ENCODE measurements around the gene CMTM5.

CMTM5 gene

GRCh38 chr14:23358553-23359166 lies 18.2 kb upstream of the CMTM5 start:
- H3K4me1 ChIP-seq (ENCODE audit: insufficient read depth, low read length) = no peaks in the 10 kb centered on the region
- H3K27me3 ChIP-seq (ENCODE audit: insufficient read depth, low read length, poor library complexity) = peaks cover 34% of the 10 kb centered on the region
- no peak overlapping the region for H3K4me2 ChIP-seq (ENCODE audit: insufficient read depth, low read length)
- no peak for DNase-seq
- no peaks in the 10 kb centered on the region for H3K36me3 ChIP-seq (ENCODE audit: insufficient read depth, low read length)
- H4K20me1 ChIP-seq (ENCODE audit: insufficient read depth, low read length) = 0 out of 2 replicates have a peak, but pooled peaks cover 3% of the 10 kb centered on the region
- H3K9me3 ChIP-seq (ENCODE audit: insufficient read depth, low read length, severe bottlenecking) = no peaks in the 10 kb centered on the region
- H3K9ac ChIP-seq (ENCODE audit: low read depth, low read length) = no peak overlapping the region
- no peak overlapping the region for H3K4me3 ChIP-seq (ENCODE audit: low read depth in 1 of 2, low read length in 2 of 2)
- no peak overlapping the region for H3K27ac ChIP-seq (ENCODE audit: low read length)
- ATAC-seq (ENCODE audit: insufficient read depth, low read depth) = no peak
- no peak for TF ChIP-seq CTCF (IDR thresholded peaks at IDR 0.05; ENCODE audit: borderline replicate concordance, extremely low read depth, low read length, poor library complexity, severe bottlenecking)
- no peak for TF ChIP-seq EZH2 (IDR thresholded peaks at IDR 0.05; ENCODE audit: borderline replicate concordance, low read depth, low read length, severe bottlenecking)
- H2AFZ ChIP-seq (ENCODE audit: low read depth, low read length) = no peak overlapping the region
- H3K79me2 ChIP-seq (ENCODE audit: insufficient read depth, low read length) = no peaks in the 10 kb centered on the region

GRCh38 chr14:23359167-23359626 lies 17.6 kb upstream of the CMTM5 start:
- no peak for DNase-seq
- H3K9ac ChIP-seq (ENCODE audit: low read depth, low read length) = no peak overlapping the region
- H3K36me3 ChIP-seq (ENCODE audit: insufficient read depth, low read length) = no peaks in the 10 kb centered on the region
- no peak overlapping the region for H3K27ac ChIP-seq (ENCODE audit: low read length)
- H3K4me1 ChIP-seq (ENCODE audit: insufficient read depth, low read length) = no peaks in the 10 kb centered on the region
- no peaks in the 10 kb centered on the region for H3K9me3 ChIP-seq (ENCODE audit: insufficient read depth, low read length, severe bottlenecking)
- ATAC-seq (ENCODE audit: insufficient read depth, low read depth) = no peak
- no peak overlapping the region for H2AFZ ChIP-seq (ENCODE audit: low read depth, low read length)
- 0 out of 2 replicates have a peak, but pooled peaks cover 3% of the 10 kb centered on the region for H4K20me1 ChIP-seq (ENCODE audit: insufficient read depth, low read length)
- H3K4me2 ChIP-seq (ENCODE audit: insufficient read depth, low read length) = no peak overlapping the region
- peaks cover 29% of the 10 kb centered on the region for H3K27me3 ChIP-seq (ENCODE audit: insufficient read depth, low read length, poor library complexity)
- H3K4me3 ChIP-seq (ENCODE audit: low read depth in 1 of 2, low read length in 2 of 2) = no peak overlapping the region
- H3K79me2 ChIP-seq (ENCODE audit: insufficient read depth, low read length) = no peaks in the 10 kb centered on the region
- TF ChIP-seq EZH2 (IDR thresholded peaks at IDR 0.05; ENCODE audit: borderline replicate concordance, low read depth, low read length, severe bottlenecking) = no peak
- TF ChIP-seq CTCF (IDR thresholded peaks at IDR 0.05; ENCODE audit: borderline replicate concordance, extremely low read depth, low read length, poor library complexity, severe bottlenecking) = no peak

- no peak overlapping the region for H3K27ac ChIP-seq (ENCODE audit: low read length)
- H3K9me3 ChIP-seq (ENCODE audit: insufficient read depth, low read length, severe bottlenecking) = no peaks in the 10 kb centered on the region
- H2AFZ ChIP-seq (ENCODE audit: low read depth, low read length) = no peak overlapping the region
- H3K9ac ChIP-seq (ENCODE audit: low read depth, low read length) = no peak overlapping the region
- no peaks in the 10 kb centered on the region for H3K36me3 ChIP-seq (ENCODE audit: insufficient read depth, low read length)
- H3K79me2 ChIP-seq (ENCODE audit: insufficient read depth, low read length) = no peaks in the 10 kb centered on the region
- H3K4me1 ChIP-seq (ENCODE audit: insufficient read depth, low read length) = no peaks in the 10 kb centered on the region
- TF ChIP-seq CTCF (IDR thresholded peaks at IDR 0.05; ENCODE audit: borderline replicate concordance, extremely low read depth, low read length, poor library complexity, severe bottlenecking) = no peak
- TF ChIP-seq EZH2 (IDR thresholded peaks at IDR 0.05; ENCODE audit: borderline replicate concordance, low read depth, low read length, severe bottlenecking) = no peak
- H3K4me2 ChIP-seq (ENCODE audit: insufficient read depth, low read length) = no peak overlapping the region
- peaks cover 24% of the 10 kb centered on the region for H3K27me3 ChIP-seq (ENCODE audit: insufficient read depth, low read length, poor library complexity)
- no peak for ATAC-seq (ENCODE audit: insufficient read depth, low read depth)
- no peak overlapping the region for H3K4me3 ChIP-seq (ENCODE audit: low read depth in 1 of 2, low read length in 2 of 2)
- H4K20me1 ChIP-seq (ENCODE audit: insufficient read depth, low read length) = 0 out of 2 replicates have a peak, but pooled peaks cover 3% of the 10 kb centered on the region
- DNase-seq = no peak
Measured at GRCh38 chr14:23359722-23360447, 17.0 kb upstream of the CMTM5 start.

Measured in DND-41 (cell line).